ENCODE measurements around the gene SPRY2.
"Not testable (repeated sequence)": the region's sequence is repeated elsewhere in the genome, so short reads cannot be mapped to it uniquely, and the experiment has no call there.

SPRY2 gene, protein sequence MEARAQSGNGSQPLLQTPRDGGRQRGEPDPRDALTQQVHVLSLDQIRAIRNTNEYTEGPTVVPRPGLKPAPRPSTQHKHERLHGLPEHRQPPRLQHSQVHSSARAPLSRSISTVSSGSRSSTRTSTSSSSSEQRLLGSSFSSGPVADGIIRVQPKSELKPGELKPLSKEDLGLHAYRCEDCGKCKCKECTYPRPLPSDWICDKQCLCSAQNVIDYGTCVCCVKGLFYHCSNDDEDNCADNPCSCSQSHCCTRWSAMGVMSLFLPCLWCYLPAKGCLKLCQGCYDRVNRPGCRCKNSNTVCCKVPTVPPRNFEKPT

DNA sequence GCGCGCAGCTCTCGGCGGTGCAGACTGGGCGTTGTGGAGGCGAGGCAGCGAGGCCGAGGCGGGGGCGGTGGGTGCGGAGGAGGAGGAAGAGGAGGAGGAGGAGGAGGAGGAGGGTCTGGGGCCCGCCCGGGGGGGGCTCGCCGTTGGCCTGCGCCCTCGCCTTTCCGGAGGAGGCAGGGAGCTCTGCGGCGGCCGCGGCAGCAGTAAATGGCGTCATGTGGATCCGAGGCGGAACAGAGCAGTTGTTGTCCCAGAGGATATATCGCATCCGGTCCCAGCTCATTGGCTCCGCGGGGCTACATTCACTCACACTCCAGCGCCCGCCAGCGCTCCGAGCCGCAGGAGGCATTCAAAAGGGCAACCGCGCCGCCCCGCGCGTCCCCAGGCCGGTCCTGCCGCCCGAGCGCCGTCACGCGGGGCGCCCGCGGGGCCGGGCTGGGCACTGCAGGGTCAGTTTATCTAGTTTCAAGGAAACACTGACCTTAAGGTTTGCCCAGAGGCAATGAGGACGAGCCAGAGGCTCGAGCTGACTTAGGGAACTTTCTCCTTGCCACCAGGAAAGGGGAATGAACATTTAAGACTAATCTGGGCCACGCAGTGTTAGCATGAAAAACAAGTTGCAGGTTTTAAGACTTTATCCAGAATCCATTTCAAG, at the start of gene SPRY2:
Gene SPRY2, minus strand, starts transcription at position 26 of the 655 bp plus-strand sequence. CDS start 3,421 bp downstream, outside the sequence.
- DNase-seq (ENCODE audit: low read depth) = no peak

- DNase-seq (ENCODE audit: low read depth) = no peak
Observed at GRCh38 chr13:80390338-80390737, 49.4 kb upstream of the SPRY2 start.

- no peak for DNase-seq (ENCODE audit: low read depth)
Observed at GRCh38 chr13:80389073-80390038, 48.4 kb upstream of the SPRY2 start.

GRCh38 chr13:80388506-80388905, 47.6 kb upstream of the SPRY2 start:
- DNase-seq (ENCODE audit: low read depth) = no peak

DNA sequence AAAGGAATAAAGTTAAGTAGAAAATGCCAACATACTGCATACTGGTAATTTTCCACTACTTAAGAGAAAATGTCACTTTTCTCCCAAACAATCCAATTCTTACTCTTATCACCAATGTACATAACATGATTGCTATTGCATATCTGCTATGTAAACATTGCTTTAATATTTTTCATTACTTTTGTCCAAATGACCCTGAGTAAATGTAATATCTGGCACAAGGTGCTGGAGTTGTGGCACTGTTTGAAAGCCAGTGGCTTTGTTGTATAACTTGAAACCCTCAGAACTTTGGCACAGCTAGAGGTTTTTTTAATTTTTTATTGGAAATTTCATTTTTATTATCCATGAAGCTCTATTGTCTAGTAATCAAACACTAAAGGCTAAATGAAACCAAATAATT, 45.7 kb upstream of the SPRY2 start:
- DNase-seq (ENCODE audit: low read depth) = no peak

- no peak for DNase-seq (ENCODE audit: low read depth)
Observed at GRCh38 chr13:80386002-80386401, 45.1 kb upstream of the SPRY2 start.

GRCh38 chr13:80382576-80382975, 41.6 kb upstream of the SPRY2 start:
- DNase-seq (ENCODE audit: low read depth) = no peak

DNA sequence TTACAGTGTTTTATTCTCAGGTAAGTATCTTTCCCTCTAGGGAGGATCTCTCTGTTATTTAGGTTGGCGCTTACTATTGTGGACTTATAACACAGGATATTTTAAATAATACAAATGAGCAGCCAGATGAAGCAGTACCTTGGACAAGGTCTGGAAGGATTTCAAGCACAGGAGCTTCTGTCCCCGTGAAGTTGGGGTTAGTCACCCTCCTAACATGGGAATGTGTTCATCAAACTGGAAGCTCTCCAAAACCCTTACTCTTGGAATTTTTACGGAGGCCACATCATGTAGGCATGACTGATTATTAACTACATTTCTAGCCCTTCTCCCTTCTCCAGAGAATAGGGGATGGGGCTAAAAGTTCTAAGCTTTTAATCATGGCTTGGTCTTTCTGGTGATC, 38.3 kb upstream of the SPRY2 start:
- no peak for DNase-seq (ENCODE audit: low read depth)

DNA sequence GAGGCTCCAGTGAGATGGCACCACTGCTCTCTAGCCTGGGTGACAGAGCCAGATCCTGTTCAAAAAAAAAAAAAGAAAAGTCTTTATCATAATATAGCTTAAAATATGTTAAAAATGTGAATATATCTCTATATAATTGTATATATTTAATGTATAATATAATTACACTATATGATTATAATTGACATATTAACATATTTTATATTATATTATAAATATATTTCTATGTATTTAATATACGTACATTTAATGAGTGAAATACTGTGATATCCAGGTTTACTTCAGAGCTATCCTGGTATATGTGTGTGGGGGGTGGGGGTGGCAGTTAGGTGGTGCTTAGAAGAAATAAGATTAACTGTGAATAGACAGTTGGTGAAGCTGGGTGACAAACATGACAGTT, 35.6 kb upstream of the SPRY2 start:
- DNase-seq (ENCODE audit: low read depth) = no peak

- DNase-seq (ENCODE audit: low read depth) = no peak
Observed at GRCh38 chr13:80374901-80375300, 34.0 kb upstream of the SPRY2 start.

- no peak for DNase-seq (ENCODE audit: low read depth)
Observed at GRCh38 chr13:80374444-80374843, 33.5 kb upstream of the SPRY2 start.

GRCh38 chr13:80371840-80372509, 31.0 kb upstream of the SPRY2 start:
- no peak for DNase-seq (ENCODE audit: low read depth)

GRCh38 chr13:80367473-80367872, 26.5 kb upstream of the SPRY2 start:
- no peak for DNase-seq (ENCODE audit: low read depth)

- DNase-seq (ENCODE audit: low read depth) = no peak
Observed at GRCh38 chr13:80363890-80364503, 23.1 kb upstream of the SPRY2 start.

GRCh38 chr13:80362481-80362880, 21.6 kb upstream of the SPRY2 start:
- no peak for DNase-seq (ENCODE audit: low read depth)

GRCh38 chr13:80361883-80362327, 21.0 kb upstream of the SPRY2 start:
- DNase-seq (ENCODE audit: low read depth) = no peak

GRCh38 chr13:80361298-80361697, 20.4 kb upstream of the SPRY2 start:
- DNase-seq (ENCODE audit: low read depth) = no peak

- no peak for DNase-seq (ENCODE audit: low read depth)
Observed at GRCh38 chr13:80360453-80360800, 19.5 kb upstream of the SPRY2 start.

DNA sequence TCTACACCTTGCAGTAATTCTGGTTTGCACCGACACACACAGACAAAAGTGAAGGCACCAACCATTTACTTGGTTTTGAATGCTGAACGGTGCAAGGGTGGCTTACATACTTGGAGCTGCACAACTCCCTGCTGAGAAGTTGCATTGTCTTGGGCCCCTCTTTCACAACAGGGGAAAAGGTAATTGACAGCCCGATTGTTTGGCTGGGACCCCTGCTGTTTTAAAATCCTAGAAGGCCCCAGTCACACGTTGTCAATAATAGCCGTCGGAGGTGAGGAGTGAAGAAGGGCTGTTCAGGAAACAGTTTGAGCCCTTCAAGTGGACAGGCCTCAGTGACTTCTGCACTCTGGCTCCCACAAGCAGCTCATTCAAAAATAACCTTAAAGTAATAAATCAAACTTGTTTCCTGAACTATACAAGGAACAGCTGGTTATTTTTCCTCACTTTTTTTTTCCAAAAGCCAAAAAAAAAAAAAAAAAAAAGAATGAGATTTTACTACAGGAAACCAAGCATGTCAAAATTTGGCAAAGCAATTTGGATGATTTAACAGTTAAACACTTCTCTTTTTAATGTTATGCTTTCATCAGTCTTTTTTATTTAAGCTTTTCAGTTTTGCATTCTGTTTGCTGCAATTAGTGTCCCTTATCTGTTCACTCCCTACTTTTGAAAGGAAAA, 19.0 kb upstream of the SPRY2 start:
- no peak for DNase-seq (ENCODE audit: low read depth)

GRCh38 chr13:80359414-80359777, 18.5 kb upstream of the SPRY2 start:
- no peak for DNase-seq (ENCODE audit: low read depth)

- DNase-seq (ENCODE audit: low read depth) = not testable (repeated sequence)
Observed at GRCh38 chr13:80355496-80356094, 14.7 kb upstream of the SPRY2 start.
